Liver (tissue), 9 donors: ENCODE data around the gene UBAP2. TPM values are rescaled to one million over a fixed set of nuclear protein-coding genes. Genes with fewer than 3 reads are reported as not detected.

ENCODE experiments used
- DNase-seq: peaks from one replicate; pipeline ENCODE4 v3.0.0-alpha.2; 2017; ENCODE audit warnings: low spot score
- H3K27ac ChIP-seq, 2 donors: one replicate each; pipeline ENCODE4 v1.7.0; 2013; ENCODE audit warnings: inconsistent platforms in 2 of 2, low read length in 2 of 2, control low read depth in 1 of 2, low read depth in 1 of 2, mild to moderate bottlenecking in 1 of 2
- H3K27me3 ChIP-seq, 4 donors: one replicate each; pipeline versions ENCODE4 v1.6.1 to v1.7.0; 2013; ENCODE audit warnings: low read length in 3 of 4, inconsistent platforms in 1 of 4, mild to moderate bottlenecking in 1 of 4, moderate library complexity in 1 of 4; ENCODE audit not compliant: control insufficient read depth in 4 of 4, insufficient read depth in 4 of 4
- H3K36me3 ChIP-seq, 4 donors: one replicate each; pipeline versions ENCODE4 v1.6.1 to v1.7.0; 2013; ENCODE audit warnings: low read length in 3 of 4, mild to moderate bottlenecking in 3 of 4, low read depth in 1 of 4, moderate library complexity in 1 of 4; ENCODE audit not compliant: control insufficient read depth in 4 of 4, insufficient read depth in 3 of 4
- H3K4me1 ChIP-seq, 4 donors: one replicate each; pipeline versions ENCODE4 v1.6.1 to v1.7.0; 2013; ENCODE audit warnings: low read length in 3 of 4, mild to moderate bottlenecking in 3 of 4, moderate library complexity in 1 of 4; ENCODE audit not compliant: control insufficient read depth in 4 of 4, insufficient read depth in 4 of 4
- H3K4me3 ChIP-seq, 3 donors: one replicate each; pipeline versions ENCODE4 v1.6.1 to v1.7.0; 2013; ENCODE audit warnings: low read length in 3 of 3, control low read depth in 1 of 3, low read depth in 1 of 3, mild to moderate bottlenecking in 1 of 3
- H3K9ac ChIP-seq, 2 donors: one replicate each; pipeline ENCODE4 v1.7.0; 2013; ENCODE audit warnings: low read length in 2 of 2, mild to moderate bottlenecking in 2 of 2, moderate library complexity in 2 of 2, control low read depth in 1 of 2, low read depth in 1 of 2
- H3K9me3 ChIP-seq, 4 donors: one replicate each; pipeline versions ENCODE4 v1.6.1 to v1.7.0; 2013; ENCODE audit warnings: low read length in 3 of 4; ENCODE audit not compliant: control insufficient read depth in 4 of 4
- ATF3 ChIP-seq: IDR thresholded peaks from 2 replicates; pipeline ENCODE4 v1.6.1; 2016; ENCODE audit warnings: antibody characterized with exemption
- CTCF ChIP-seq: fragments of 150-350 bp; IDR thresholded peaks from 2 replicates; pipeline ENCODE4 v1.5.1; 2017; ENCODE audit warnings: improper control_type of control experiment, low read depth, low read length; ENCODE audit not compliant: missing input control
- EGR1 ChIP-seq, 2 donors: IDR thresholded peaks; 2 replicates each; pipeline ENCODE4 v1.6.1; 2016 to 2018; ENCODE audit warnings: antibody characterized with exemption in 2 of 2, low read depth in 2 of 2
- FOXA1 ChIP-seq: IDR thresholded peaks from 2 replicates; pipeline ENCODE4 v1.6.1; 2016; ENCODE audit warnings: antibody characterized with exemption
- FOXA2 ChIP-seq: IDR thresholded peaks from 2 replicates; pipeline ENCODE4 v1.6.1; 2016; ENCODE audit warnings: antibody characterized with exemption
- GABPA ChIP-seq, 2 donors: IDR thresholded peaks in 1 of 2; conservative IDR thresholded peaks in 1 of 2; 2 replicates each; pipeline ENCODE4 v1.6.1; 2016; ENCODE audit warnings: antibody characterized with exemption in 2 of 2, mild to moderate bottlenecking in 1 of 2, moderate library complexity in 1 of 2
- HNF4A ChIP-seq, 2 donors: conservative IDR thresholded peaks; 2 replicates each; pipeline ENCODE4 v1.6.1; 2016; ENCODE audit warnings: antibody characterized with exemption in 2 of 2, mild to moderate bottlenecking in 2 of 2
- HNF4G ChIP-seq: IDR thresholded peaks from 2 replicates; pipeline ENCODE4 v1.6.1; 2016; ENCODE audit warnings: antibody characterized with exemption
- JUND ChIP-seq, 2 donors: IDR thresholded peaks; 2 replicates each; pipeline ENCODE4 v1.6.1; 2016; ENCODE audit warnings: antibody characterized with exemption in 2 of 2
- MAX ChIP-seq: IDR thresholded peaks from 2 replicates; pipeline ENCODE4 v1.6.1; 2016; ENCODE audit warnings: antibody characterized with exemption
- NR2F2 ChIP-seq: IDR thresholded peaks from 2 replicates; pipeline ENCODE4 v1.6.1; 2016; ENCODE audit warnings: antibody characterized with exemption
- RAD21 ChIP-seq, 2 donors: IDR thresholded peaks; 2 replicates each; pipeline ENCODE4 v1.6.1; 2016; ENCODE audit warnings: antibody characterized with exemption in 2 of 2, mild to moderate bottlenecking in 2 of 2
- REST ChIP-seq: IDR thresholded peaks from 2 replicates; pipeline ENCODE4 v1.6.1; 2016; ENCODE audit warnings: antibody characterized with exemption, mild to moderate bottlenecking
- RXRA ChIP-seq, 2 donors: IDR thresholded peaks; 2 replicates each; pipeline ENCODE4 v1.6.1; 2017 to 2018; ENCODE audit warnings: antibody characterized with exemption in 2 of 2, mild to moderate bottlenecking in 1 of 2
- SP1 ChIP-seq: IDR thresholded peaks from 2 replicates; pipeline ENCODE4 v1.6.1; 2018; ENCODE audit warnings: antibody characterized with exemption, mild to moderate bottlenecking
- TAF1 ChIP-seq: conservative IDR thresholded peaks from 2 replicates; pipeline ENCODE4 v1.6.1; 2016; ENCODE audit warnings: antibody characterized with exemption, mild to moderate bottlenecking
- YY1 ChIP-seq: IDR thresholded peaks from 2 replicates; pipeline ENCODE4 v1.6.1; 2016; ENCODE audit warnings: antibody characterized with exemption, mild to moderate bottlenecking
- ZBTB33 ChIP-seq: IDR thresholded peaks from 2 replicates; pipeline ENCODE4 v1.6.1; 2016; ENCODE audit warnings: antibody characterized with exemption
- WGBS: extraction: QIAGEN DNeasy Blood & Tissue Kit; methylation state at CpG from one replicate; pipeline ENCODE4 v1.1.7; 2013; 5-methylcytosine and 5-hydroxymethylcytosine counted together
- polyA plus RNA-seq, 2 donors: library from polyadenylated mRNA; stranded (reverse) in 1 of 2; unstranded in 1 of 2; fragments of 200-250 nt in 1 of 2; fragments of >200 nt in 1 of 2; fragmentation: Nextera tagmentation in 1 of 2; extraction: Ambion mirVana in 1 of 2; gene quantifications; one replicate each; pipeline versions ENCODE4 v1.2.1 to v1.2.3, GENCODE V29; 2013 to 2015
- total RNA-seq, 2 donors: library from RNA; depleted of rRNA; stranded (reverse); fragments of >200 nt; gene quantifications; one replicate each; pipeline ENCODE4 v1.2.3, GENCODE V29; 2014
- donor health status: healthy.
- donor health status: healthy.
- donor health status: healthy.
- donor health status: healthy.
- donor health status: healthy.

The UBAP2 gene
- total and polyA plus RNA-seq, 4 donors: 5.4 to 12.6 (median 8.3) TPM

GRCh38 chr9:34070606-34071324, 22.1 kb upstream of the UBAP2 start (continued):
- TF ChIP-seq CTCF: no peak

GRCh38 chr9:34069831-34070230, 21.1 kb upstream of the UBAP2 start:
- no peak for DNase-seq
- Histone ChIP-seq H3K27me3 (no peaks in the 10 kb centered on the region), H3K9ac (no peak overlapping the region), H3K27ac (no peak overlapping the region), H3K9me3 (no peaks in the 10 kb centered on the region), H3K4me1 (peaks cover 3 to 18% (median 15%) of the 10 kb centered on the region in 4 donors), H3K4me3 (no peak overlapping the region), H3K36me3 (no peaks in the 10 kb centered on the region)
- 89% methylated on average over 6 of the region's 6 CpGs for WGBS
- TF ChIP-seq HNF4A (conservative IDR thresholded peaks at IDR 0.05): no peak
- no peak for TF ChIP-seq TAF1
- TF ChIP-seq SP1: no peak
- no peak for TF ChIP-seq CTCF
- no peak for TF ChIP-seq MAX
- TF ChIP-seq FOXA2: no peak
- no peak for TF ChIP-seq NR2F2
- no peak for TF ChIP-seq RAD21 (IDR thresholded peaks at IDR 0.05)
- no peak for TF ChIP-seq JUND (IDR thresholded peaks at IDR 0.05)
- TF ChIP-seq REST: no peak
- no peak for TF ChIP-seq ZBTB33
- TF ChIP-seq RXRA (IDR thresholded peaks at IDR 0.05): no peak
- no peak for TF ChIP-seq FOXA1
- no peak for TF ChIP-seq HNF4G
- no peak for TF ChIP-seq GABPA (IDR thresholded peaks at IDR 0.05 in 1 of 2, conservative IDR thresholded peaks at IDR 0.05 in 1 of 2)
- TF ChIP-seq ATF3: no peak
- TF ChIP-seq EGR1 (IDR thresholded peaks at IDR 0.05; ENCODE audit: low read depth in 2 of 2): no peak
- no peak for TF ChIP-seq YY1
